ENCODE data around the gene PPP1R12A. TPM values are rescaled to one million over a fixed set of nuclear protein-coding genes. Genes with fewer than 3 reads are reported as not detected.

The PPP1R12A gene
- total RNA-seq, 2 experiments from 2014 or later: 68.2 to 73.3 TPM

- CTCF ChIA-PET: no interaction called here
- POLR2A ChIA-PET: no interaction called here
These were observed 152.6 kb downstream of the PPP1R12A start for GRCh38 chr12:79782172-79782900.

GRCh38 chr12:79778802-79779448, 156.0 kb downstream of the PPP1R12A start:
- ChIA-PET CTCF (no interaction called here), POLR2A (no interaction called here)

DNA sequence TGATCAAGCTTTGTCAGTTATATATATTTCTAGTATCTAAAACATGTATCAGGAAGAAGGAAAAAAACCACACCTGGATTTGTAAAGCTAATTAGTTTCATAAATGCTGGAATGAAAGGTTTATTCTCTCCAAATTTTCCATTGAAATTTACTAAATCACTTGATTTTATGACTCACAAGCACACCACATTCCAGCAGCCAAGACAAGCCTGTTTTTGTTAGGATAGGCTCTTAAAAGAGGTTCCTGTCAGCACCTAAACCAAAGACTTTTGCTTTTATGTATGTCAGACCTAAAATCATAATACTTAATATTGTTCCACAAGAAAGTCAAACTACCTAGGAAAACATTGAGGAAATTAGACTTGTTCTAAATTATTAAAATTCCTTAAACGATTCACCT, 158.8 kb downstream of the PPP1R12A start:
- ChIA-PET POLR2A (no interaction called here), CTCF (interaction anchor here (1.1 kb wide), 1 partner anchor 8 kb away, joined by 3 read pairs; no protein-coding TSS in a partner anchor)

DNA sequence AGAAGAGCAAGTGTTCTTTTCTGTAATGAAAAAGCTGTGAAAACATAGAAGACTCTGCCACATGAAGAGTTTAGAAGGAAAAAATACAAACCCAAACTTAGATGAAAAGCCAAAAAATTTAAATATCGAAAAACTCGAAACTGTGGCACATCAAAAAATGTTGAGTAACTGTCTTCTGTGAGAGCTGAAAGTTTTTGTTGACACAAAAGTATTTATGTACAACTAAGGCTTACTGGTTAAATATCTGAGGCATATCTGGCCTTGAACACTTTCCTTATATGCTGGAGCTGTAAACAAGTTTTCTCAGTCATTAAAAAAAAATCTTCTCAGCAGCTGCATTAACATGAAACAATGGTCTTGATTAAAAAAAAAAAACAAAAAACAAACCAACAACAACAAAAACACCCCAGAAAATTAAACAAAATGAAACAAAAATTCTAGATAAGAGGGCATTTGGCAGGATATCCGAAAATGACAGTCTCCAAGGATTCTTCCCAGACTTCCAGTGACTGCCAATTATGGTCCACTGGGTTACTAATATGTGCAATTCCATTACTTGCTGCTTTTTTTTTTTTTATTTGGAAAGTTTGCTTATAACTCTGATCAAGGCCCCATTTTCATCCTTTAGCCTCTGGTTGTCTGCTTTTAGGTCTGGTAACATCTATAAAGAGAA, 159.4 kb downstream of the PPP1R12A start:
- POLR2A ChIA-PET: interaction anchor here (0.7 kb wide), 1 partner anchor 11 kb away, joined by 3 read pairs; no protein-coding TSS in a partner anchor

DNA sequence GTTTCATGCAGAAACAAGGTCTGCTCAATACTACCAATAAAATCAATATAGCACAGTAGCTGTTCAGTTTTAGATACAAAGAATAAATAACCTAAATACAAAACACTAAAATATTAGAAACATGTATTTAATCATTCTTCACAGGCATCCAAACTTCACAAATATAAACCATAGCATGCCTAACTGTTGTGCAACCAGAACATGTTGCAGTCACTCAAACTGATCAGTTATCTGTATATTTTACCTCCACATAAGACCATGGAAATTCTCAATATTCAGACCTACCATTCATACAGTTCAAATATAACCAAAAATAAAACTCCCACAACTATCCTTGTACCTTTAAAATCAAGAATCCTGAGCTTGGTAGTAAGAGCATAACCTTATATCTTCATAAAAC, 161.0 kb downstream of the PPP1R12A start:
- CTCF ChIA-PET: no interaction called here
- POLR2A ChIA-PET: no interaction called here

More for the DNA sequence above, 159.4 kb downstream of the PPP1R12A start:
- CTCF ChIA-PET: interaction anchor here (0.6 kb wide), 1 partner anchor 13 kb away, joined by 3 read pairs; no protein-coding TSS in a partner anchor

DNA sequence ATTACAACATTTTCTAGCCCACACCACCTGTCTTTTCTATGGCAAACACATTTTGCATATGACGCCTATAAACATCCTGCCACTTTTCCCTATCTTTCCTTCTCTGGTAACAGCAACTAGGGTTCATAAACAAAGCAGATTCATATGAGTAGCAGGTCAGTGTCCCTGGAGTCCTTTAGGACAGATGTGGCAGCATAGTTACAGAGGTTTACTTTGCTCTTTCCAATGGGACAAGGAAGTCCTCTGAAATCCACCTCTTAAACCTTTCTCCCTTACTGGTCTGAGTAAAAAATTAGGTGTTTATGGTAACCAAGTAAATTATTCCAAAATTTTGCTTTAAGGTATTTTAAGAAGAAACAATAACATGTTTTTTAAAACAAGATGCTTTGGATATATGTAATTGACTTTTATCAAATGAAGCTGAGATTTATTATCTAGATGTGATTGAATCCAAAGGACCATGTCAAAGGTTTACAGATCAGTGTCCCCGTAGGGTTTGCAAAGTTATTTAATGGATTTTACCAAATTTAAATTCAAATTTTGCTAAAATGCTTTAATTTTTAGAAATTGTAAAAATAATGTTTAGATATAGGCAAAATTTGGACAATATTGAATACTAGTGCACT, 164.9 kb downstream of the PPP1R12A start:
- POLR2A ChIA-PET: no interaction called here
- CTCF ChIA-PET: no interaction called here

DNA sequence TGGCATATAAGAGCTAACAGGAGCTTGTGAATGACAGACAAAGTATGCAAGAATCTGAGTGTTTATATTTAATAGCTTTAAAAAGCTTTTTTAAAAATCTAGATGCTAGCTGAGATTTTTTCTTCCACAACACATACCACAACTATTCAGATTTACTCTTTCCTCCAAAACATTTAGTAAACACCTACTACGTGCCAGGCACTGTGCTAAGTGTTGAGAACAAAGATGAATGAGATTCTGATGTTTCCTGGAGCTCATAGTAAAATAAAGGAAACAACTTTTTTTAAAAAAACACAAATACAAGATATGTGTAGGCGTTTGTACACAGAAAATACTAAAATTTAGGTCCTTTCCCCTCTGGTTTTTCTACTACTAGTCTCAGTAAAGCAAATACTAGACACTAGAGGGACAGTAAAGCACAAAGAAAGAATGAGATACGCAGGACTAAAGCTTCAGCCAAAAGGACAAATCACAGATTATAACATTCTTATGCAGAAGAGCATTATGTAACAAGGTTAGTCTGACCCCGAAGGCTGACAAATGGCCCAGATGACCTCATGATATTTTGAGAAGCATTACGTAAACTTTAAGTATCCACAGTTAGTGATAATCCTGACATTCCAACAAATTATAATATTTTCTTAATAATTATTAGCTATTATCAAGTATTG, 165.6 kb downstream of the PPP1R12A start:
- POLR2A ChIA-PET: no interaction called here
- CTCF ChIA-PET: no interaction called here

DNA sequence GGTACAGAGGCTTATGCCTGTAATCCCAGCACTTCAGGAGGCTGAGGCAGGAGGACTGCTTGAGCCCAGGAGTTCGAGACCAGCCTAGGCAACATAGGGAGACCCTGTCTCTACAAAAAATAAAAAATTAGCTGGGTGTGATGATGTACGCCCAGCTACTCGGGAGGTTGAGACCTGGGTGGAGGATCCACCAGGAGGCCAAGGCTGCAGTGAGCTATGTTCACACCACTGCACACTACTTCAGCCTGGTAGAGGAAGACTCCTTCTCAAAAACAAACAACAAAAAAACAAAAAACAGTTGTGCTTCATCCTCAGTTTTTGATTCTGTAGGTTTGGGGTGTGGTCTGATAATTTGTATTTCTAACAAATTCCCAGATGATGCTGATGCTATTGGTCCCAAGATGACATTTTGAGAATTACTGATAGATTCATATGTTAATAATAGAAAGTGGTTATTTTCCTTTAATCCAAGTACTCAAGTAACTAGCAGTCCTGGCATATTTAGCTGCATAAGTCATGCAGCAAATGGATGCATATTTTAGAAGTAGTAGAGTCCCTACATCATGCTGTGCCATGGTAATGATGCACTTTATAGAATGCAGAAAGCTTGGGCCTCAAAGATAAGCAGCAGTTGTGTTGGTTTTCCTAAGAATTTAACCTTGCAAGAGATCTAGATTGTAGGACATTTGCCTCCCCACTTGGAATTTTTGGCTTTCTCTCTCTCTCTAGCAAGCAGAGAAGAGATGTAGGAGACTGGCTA, 168.0 kb downstream of the PPP1R12A start:
- CTCF ChIA-PET: interaction anchor here (1.1 kb wide), 1 partner anchor 10 kb away, joined by 3 read pairs; no protein-coding TSS in a partner anchor
- POLR2A ChIA-PET: no interaction called here

GRCh38 chr12:79765157-79765556, 169.7 kb downstream of the PPP1R12A start:
- ChIA-PET POLR2A (no interaction called here), CTCF (no interaction called here)

DNA sequence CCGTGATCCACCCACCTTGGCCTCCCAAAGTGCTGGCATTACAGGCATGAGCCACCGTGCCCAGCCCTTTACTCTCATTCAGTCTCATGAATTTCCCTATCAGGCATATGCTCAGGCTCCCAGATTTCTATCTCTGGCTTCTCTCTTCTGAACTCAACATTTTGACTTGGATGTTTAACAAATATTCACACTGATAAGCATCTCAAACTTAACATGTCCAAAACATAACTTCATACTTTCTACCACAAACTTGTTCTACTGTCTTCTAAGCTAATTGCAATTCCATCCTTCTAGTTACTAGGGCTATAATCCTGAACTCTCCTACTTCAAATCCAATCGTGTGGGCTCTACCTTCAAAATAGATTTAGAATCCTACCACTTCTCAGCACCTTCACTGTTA, 170.3 kb downstream of the PPP1R12A start:
- POLR2A ChIA-PET: no interaction called here

GRCh38 chr12:79763766-79764452, 171.0 kb downstream of the PPP1R12A start:
- CTCF ChIA-PET: interaction anchor here (0.6 kb wide), 2 partner anchors 28 to 90 kb away, joined by 3 to 4 read pairs; no protein-coding TSS in a partner anchor
- POLR2A ChIA-PET: no interaction called here

More for the DNA sequence above, 170.3 kb downstream of the PPP1R12A start:
- CTCF ChIA-PET: interaction anchor here (0.6 kb wide), 1 partner anchor 91 kb away, joined by 4 read pairs; no protein-coding TSS in a partner anchor

DNA sequence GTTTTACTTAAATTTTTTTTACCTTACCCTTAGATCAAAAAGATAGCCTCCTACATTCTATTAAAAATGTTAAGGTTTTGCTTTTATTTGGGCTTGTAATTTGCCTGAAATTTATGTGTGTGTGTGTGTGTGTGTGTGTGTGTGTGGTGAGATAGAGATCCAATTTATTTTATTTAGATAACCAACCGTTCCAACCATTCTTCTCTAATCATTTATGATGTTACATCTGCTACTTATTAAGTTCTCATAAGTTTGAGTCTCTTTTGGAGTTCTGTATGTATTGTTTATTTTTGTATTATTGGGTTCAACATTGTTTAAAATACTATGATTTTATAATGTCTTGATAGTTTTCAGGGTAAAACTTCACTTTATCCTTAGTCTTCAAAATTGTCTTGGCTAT, 173.6 kb downstream of the PPP1R12A start:
- POLR2A ChIA-PET: no interaction called here
- CTCF ChIA-PET: no interaction called here

GRCh38 chr12:79747274-79747673, 187.6 kb downstream of the PPP1R12A start:
- ChIA-PET POLR2A (no interaction called here), CTCF (no interaction called here)

DNA sequence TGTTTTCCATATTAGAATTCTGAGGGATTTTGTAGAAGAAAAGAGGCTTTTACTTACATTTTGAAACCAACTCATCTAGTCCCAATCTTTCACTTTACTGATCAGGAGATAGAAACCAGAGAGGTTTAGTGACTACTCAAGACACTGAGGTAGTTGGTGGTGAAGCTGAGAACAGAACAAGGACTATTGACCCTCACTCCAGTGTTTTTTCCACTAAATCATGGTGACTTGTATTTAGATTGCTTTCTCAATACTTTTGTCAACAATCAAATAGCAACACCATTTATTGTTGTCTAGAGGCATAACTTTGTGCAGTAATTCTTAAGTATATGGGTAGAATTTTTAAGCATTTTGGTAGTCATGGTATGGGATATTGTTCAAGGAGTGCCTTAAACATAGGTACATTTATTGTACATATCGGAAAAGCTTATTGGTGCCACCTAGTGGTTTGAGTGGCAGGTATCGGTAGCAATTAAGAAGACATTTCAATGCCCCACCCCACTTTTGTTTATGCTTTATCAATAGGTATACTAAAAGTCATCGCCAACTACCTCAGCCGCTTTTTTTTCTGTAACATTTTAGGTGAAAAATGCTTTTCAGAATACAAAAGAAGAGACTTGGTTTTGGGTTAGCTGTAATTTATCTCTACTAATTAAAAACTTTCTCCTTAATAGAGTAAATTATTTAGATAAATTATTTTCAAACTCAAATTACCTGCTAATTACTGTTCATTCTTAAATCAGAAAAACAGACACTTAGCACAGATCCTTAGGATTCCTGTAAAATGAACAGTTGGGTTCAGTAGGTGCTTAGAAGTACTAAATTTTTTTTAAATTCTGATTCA, 196.8 kb downstream of the PPP1R12A start:
- CTCF ChIA-PET: interaction anchor here (0.7 kb wide), 2 partner anchors 85 to 186 kb away, joined by 3 read pairs; no protein-coding TSS in a partner anchor
- POLR2A ChIA-PET: no interaction called here

GRCh38 chr12:79732638-79733037, 202.3 kb downstream of the PPP1R12A start:
- CTCF ChIA-PET: no interaction called here
- POLR2A ChIA-PET: no interaction called here

- POLR2A ChIA-PET: no interaction called here
- CTCF ChIA-PET: interaction anchor here (0.6 kb wide), 1 partner anchor 36 kb away, joined by 3 read pairs; no protein-coding TSS in a partner anchor
These were observed 208.9 kb downstream of the PPP1R12A start for GRCh38 chr12:79725987-79726386.
